HG03378 (cell line): Measurements from ENCODE around the gene LEFTY1.
"Not testable (repeated sequence)": the region's sequence is repeated elsewhere in the genome, so short reads cannot be mapped to it uniquely, and the experiment has no call there.

ENCODE experiments used
- ATAC-seq: cut with Tn5 transposase; IDR thresholded peaks from one replicate; pipeline ENCODE4 v1.9.1; 2021; ENCODE audit warnings: mild to moderate bottlenecking, moderate library complexity; ENCODE audit not compliant: unreplicated experiment

The LEFTY1 gene

GRCh38 chr1:225851805-225852204 lies 37.1 kb downstream of the LEFTY1 start:
- peak; percentile 63 for ATAC-seq

GRCh38 chr1:225850370-225850769 lies 38.6 kb downstream of the LEFTY1 start:
- ATAC-seq: no peak

GRCh38 chr1:225849925-225850324 lies 39.0 kb downstream of the LEFTY1 start:
- no peak for ATAC-seq

GRCh38 chr1:225848030-225848955 lies 40.7 kb downstream of the LEFTY1 start:
- ATAC-seq: peak; percentile 74

- ATAC-seq: no peak
These were observed 41.3 kb downstream of the LEFTY1 start for GRCh38 chr1:225847610-225848009.

GRCh38 chr1:225846331-225847310 lies 42.3 kb downstream of the LEFTY1 start:
- no peak for ATAC-seq

- no peak for ATAC-seq
These were observed 43.2 kb downstream of the LEFTY1 start for GRCh38 chr1:225845571-225846259.

- no peak for ATAC-seq
These were observed 43.8 kb downstream of the LEFTY1 start for GRCh38 chr1:225845097-225845496.

- ATAC-seq: no peak
These were observed 44.5 kb downstream of the LEFTY1 start for GRCh38 chr1:225844236-225845061.

GRCh38 chr1:225843426-225843795 lies 45.5 kb downstream of the LEFTY1 start:
- no peak for ATAC-seq

- ATAC-seq: no peak
These were observed 46.0 kb downstream of the LEFTY1 start for GRCh38 chr1:225842788-225843425.

GRCh38 chr1:225842074-225842473 lies 46.9 kb downstream of the LEFTY1 start:
- no peak for ATAC-seq

- ATAC-seq: no peak
These were observed 48.2 kb downstream of the LEFTY1 start for GRCh38 chr1:225840713-225841112.

GRCh38 chr1:225840223-225840610 lies 48.7 kb downstream of the LEFTY1 start:
- ATAC-seq: no peak

- ATAC-seq: no peak
These were observed 50.2 kb downstream of the LEFTY1 start for GRCh38 chr1:225838793-225839192.

- not testable (repeated sequence) for ATAC-seq
These were observed 52.6 kb downstream of the LEFTY1 start for GRCh38 chr1:225836296-225836695.
